Measurements from ENCODE around the gene MYRIP.

DNA sequence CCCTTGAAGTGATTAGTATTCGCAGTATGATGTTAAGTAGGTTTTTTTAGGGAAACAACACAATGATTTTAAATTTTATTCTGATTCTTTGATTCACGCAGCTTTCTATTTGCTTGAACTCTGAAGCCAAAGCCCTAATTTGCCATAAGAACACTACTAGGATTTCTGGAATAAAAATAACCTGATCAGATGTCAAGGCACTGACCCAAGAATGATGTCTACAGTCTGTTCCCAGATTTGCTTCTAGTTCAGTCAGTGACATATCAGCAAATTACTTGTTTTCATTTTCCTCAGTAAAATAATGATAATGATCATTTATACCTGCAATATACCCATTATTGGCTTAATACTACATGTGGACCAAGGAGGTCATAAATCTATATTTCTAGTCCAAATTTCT, 320.6 kb downstream of the MYRIP start:
- no peak for TF ChIP-seq POLR2AphosphoS5 (IDR thresholded peaks at IDR 0.05; ENCODE audit: borderline replicate concordance, low read depth, low read length)
- TF ChIP-seq EZH2 (IDR thresholded peaks at IDR 0.05): no peak
- no peak for TF ChIP-seq FOXP2 (optimal IDR thresholded peaks at IDR 0.05; ENCODE audit: control extremely low read depth, extremely low read length, insufficient read depth)
